ENCODE results near the gene ITGAV. TPM values are rescaled to one million over a fixed set of nuclear protein-coding genes. Genes with fewer than 3 reads are reported as not detected.

ITGAV gene
- 10 to 100 TPM; 69.8 to 84.7 (median 78.8) TPM for total RNA-seq

GRCh38 chr2:186589612-186590349, at the start of gene ITGAV:
Gene ITGAV, plus strand, starts transcription at chr2:186590056. Its CDS starts 283 bp downstream, at chr2:186590339.
- TF ChIP-seq POLR2A (IDR thresholded peaks at IDR 0.05), result peak in 1 of 2 donors; percentile 29
- peak in 1 of 3 donors; percentile 6 for TF ChIP-seq CTCF (IDR thresholded peaks at IDR 0.05)
- WGBS, 2 donors, result 1% methylated on average over 33 to 53 of the region's 71 CpGs
- H3K4me3 ChIP-seq (ENCODE audit: low read depth, poor library complexity, severe bottlenecking), result peak within 1 kb of the TSS; percentile 87
- intact Hi-C loops (cut with DNase I; ENCODE audit: low total_unique reads), result no loop called here
- DNase-seq (ENCODE audit: low spot score in 2 of 2), result peak; percentile 93 to 98

- intact Hi-C loops (cut with DNase I; ENCODE audit: low total_unique reads), result no loop called here
- 66 to 76% methylated on average over 4 of the region's 4 CpGs for WGBS, 2 donors
- DNase-seq (ENCODE audit: low spot score in 2 of 2), result no peak
- no peak overlapping the region for H3K4me3 ChIP-seq (ENCODE audit: low read depth, poor library complexity, severe bottlenecking)
- TF ChIP-seq POLR2A (IDR thresholded peaks at IDR 0.05) (no peak), CTCF (IDR thresholded peaks at IDR 0.05) (no peak)
Observed at GRCh38 chr2:186540941-186541340, 48.9 kb upstream of the ITGAV start.

GRCh38 chr2:186542002-186542401, 47.9 kb upstream of the ITGAV start:
- intact Hi-C loops (cut with DNase I; ENCODE audit: low total_unique reads), result no loop called here
- no peak for DNase-seq (ENCODE audit: low spot score in 2 of 2)
- WGBS, 2 donors, result 84 to 90% methylated on average over 4 of the region's 4 CpGs
- TF ChIP-seq POLR2A (IDR thresholded peaks at IDR 0.05), result no peak
- no peak for TF ChIP-seq CTCF (IDR thresholded peaks at IDR 0.05)
- no peak overlapping the region for H3K4me3 ChIP-seq (ENCODE audit: low read depth, poor library complexity, severe bottlenecking)

GRCh38 chr2:186543561-186544131, 46.2 kb upstream of the ITGAV start:
- WGBS, 2 donors, result 44 to 52% methylated on average over 3 of the region's 3 CpGs
- no peak for TF ChIP-seq POLR2A (IDR thresholded peaks at IDR 0.05)
- no peak for TF ChIP-seq CTCF (IDR thresholded peaks at IDR 0.05)
- no peak overlapping the region for H3K4me3 ChIP-seq (ENCODE audit: low read depth, poor library complexity, severe bottlenecking)
- intact Hi-C loops (cut with DNase I; ENCODE audit: low total_unique reads), result no loop called here
- DNase-seq (ENCODE audit: low spot score in 2 of 2), result no peak

- intact Hi-C loops (cut with DNase I; ENCODE audit: low total_unique reads), result no loop called here
- no peak for DNase-seq (ENCODE audit: low spot score in 2 of 2)
- no peak for TF ChIP-seq CTCF (IDR thresholded peaks at IDR 0.05)
- no peak for TF ChIP-seq POLR2A (IDR thresholded peaks at IDR 0.05)
- 21 to 47% methylated on average over 1 of the region's 1 CpG for WGBS, 2 donors
- H3K4me3 ChIP-seq (ENCODE audit: low read depth, poor library complexity, severe bottlenecking), result no peak overlapping the region
Observed at GRCh38 chr2:186544255-186544675, 45.6 kb upstream of the ITGAV start.

Measured in lower leg skin (tissue), 4 donors.